ENCODE measurements around the gene MTG2.

Gene MTG2

GRCh38 chr20:62211216-62211615 lies 28.4 kb downstream of the MTG2 start:
- Mint-ChIP-seq H3K4me3 (no peak overlapping the region), H3K27ac (no peak overlapping the region), H3K27me3 (peaks cover 36% of the 10 kb centered on the region), H3K9me3 (no peaks in the 10 kb centered on the region), H3K4me1 (no peaks in the 10 kb centered on the region)
- DNase-seq = no peak
- ATAC-seq = no peak

- no peaks in the 10 kb centered on the region for H3K9me3 Mint-ChIP-seq
- peaks cover 36% of the 10 kb centered on the region for H3K27me3 Mint-ChIP-seq
- no peak overlapping the region for H3K4me3 Mint-ChIP-seq
- no peak for DNase-seq
- H3K4me1 Mint-ChIP-seq = no peaks in the 10 kb centered on the region
- no peak overlapping the region for H3K27ac Mint-ChIP-seq
- ATAC-seq = no peak
Observed at GRCh38 chr20:62211769-62212288, 29.0 kb downstream of the MTG2 start.

DNA sequence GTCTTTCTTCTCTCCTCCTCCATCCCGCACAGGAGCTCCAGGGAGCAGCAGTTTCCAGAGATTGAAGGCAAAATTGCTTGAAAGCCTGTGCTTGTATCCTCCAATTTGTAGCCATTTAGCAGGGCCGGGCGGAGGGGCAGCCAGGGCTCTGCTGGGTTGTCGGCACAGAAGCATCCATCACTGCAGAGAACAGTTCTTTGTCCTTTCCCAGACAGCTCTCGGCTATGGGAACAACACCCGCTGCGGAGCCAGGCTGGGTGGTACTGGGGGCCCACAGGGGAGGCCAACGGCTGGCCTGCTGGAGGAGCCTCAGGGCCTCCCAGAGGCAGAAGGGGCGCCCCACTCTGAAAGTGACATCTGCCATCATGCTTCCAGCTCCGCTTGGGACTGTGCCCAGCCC lies 29.5 kb downstream of the MTG2 start:
- ATAC-seq = no peak
- no peaks in the 10 kb centered on the region for H3K4me1 Mint-ChIP-seq
- no peaks in the 10 kb centered on the region for H3K9me3 Mint-ChIP-seq
- H3K27ac Mint-ChIP-seq = no peak overlapping the region
- H3K27me3 Mint-ChIP-seq = peaks cover 41% of the 10 kb centered on the region
- DNase-seq = no peak
- H3K4me3 Mint-ChIP-seq = no peak overlapping the region

- no peak overlapping the region for H3K4me3 Mint-ChIP-seq
- DNase-seq (no peak), ATAC-seq (no peak)
- H3K27ac Mint-ChIP-seq = no peak overlapping the region
- H3K27me3 Mint-ChIP-seq = peaks cover 59% of the 10 kb centered on the region
- peaks cover 3% of the 10 kb centered on the region for H3K4me1 Mint-ChIP-seq
- H3K9me3 Mint-ChIP-seq = no peaks in the 10 kb centered on the region
Observed at GRCh38 chr20:62214067-62214466, 31.2 kb downstream of the MTG2 start.

GRCh38 chr20:62215020-62215990 lies 32.5 kb downstream of the MTG2 start:
- no peak for ATAC-seq
- peaks cover 65% of the 10 kb centered on the region for H3K27me3 Mint-ChIP-seq
- no peak for DNase-seq
- H3K4me3 Mint-ChIP-seq = no peak overlapping the region
- H3K4me1 Mint-ChIP-seq = peaks cover 8% of the 10 kb centered on the region
- no peaks in the 10 kb centered on the region for H3K9me3 Mint-ChIP-seq
- H3K27ac Mint-ChIP-seq = no peak overlapping the region

GRCh38 chr20:62215991-62216635 lies 33.3 kb downstream of the MTG2 start:
- no peak overlapping the region for H3K4me3 Mint-ChIP-seq
- no peaks in the 10 kb centered on the region for H3K9me3 Mint-ChIP-seq
- H3K27ac Mint-ChIP-seq = peak overlapping the region in 1 of 2 donors; percentile 33
- H3K4me1 Mint-ChIP-seq = peaks cover 15% of the 10 kb centered on the region
- DNase-seq (no peak), ATAC-seq (peak; percentile 27)
- H3K27me3 Mint-ChIP-seq = peaks cover 73% of the 10 kb centered on the region

DNA sequence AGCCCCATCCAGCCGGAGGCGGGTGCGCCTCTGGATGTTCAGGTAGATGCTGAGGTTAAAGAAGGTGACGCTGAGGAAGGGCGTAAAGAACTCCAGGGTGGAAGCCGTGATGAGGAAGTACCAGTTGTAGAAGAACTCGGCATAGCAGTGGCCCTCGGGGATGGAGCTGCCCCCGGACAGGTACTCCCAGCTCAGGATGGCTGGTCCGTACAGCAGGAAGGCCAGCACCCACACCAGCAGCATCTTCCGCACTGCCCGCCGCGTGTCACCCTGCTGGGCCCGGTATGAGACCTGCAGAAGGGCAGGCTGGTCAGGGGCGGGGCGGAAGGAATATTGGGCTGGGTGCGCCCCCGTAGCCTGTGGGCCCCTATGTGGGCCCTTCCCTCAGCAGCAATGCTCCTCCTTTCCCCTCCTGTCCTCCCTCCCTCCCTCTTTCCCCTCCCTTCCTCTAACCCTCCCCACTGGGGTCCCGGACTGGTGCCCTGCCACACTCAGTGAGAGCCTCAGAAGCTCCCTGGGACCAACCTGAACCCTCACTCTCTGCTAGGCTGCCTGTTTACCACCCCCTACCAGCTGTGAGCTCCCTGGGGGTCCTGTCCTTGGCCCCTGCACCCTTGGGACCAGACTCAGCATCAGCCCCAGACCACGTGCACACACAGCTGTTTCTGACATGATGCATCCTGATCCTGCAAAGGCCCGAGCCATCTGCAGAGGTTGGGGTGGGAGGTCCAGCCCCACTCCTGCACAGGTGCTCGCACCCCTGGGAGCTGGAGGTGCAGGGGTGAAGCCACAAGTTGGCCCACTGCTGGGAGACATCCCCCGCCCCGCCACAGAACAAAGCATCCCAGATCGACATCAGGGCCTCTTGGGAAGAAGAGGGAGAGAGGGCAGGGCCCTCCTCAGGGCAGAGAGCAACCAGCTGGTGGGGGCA lies 34.1 kb downstream of the MTG2 start:
- no peaks in the 10 kb centered on the region for H3K9me3 Mint-ChIP-seq
- peaks cover 17% of the 10 kb centered on the region for H3K4me1 Mint-ChIP-seq
- no peak overlapping the region for H3K27ac Mint-ChIP-seq
- DNase-seq = no peak
- H3K4me3 Mint-ChIP-seq = no peak overlapping the region
- no peak for ATAC-seq
- H3K27me3 Mint-ChIP-seq = peaks cover 79% of the 10 kb centered on the region

GRCh38 chr20:62217913-62218773 lies 35.3 kb downstream of the MTG2 start:
- Mint-ChIP-seq H3K27ac (no peak overlapping the region), H3K4me3 (no peak overlapping the region), H3K4me1 (peaks cover 17% of the 10 kb centered on the region), H3K27me3 (peaks cover 84% of the 10 kb centered on the region), H3K9me3 (no peaks in the 10 kb centered on the region)
- ATAC-seq (no peak), DNase-seq (no peak)

GRCh38 chr20:62219101-62219991 lies 36.5 kb downstream of the MTG2 start:
- ATAC-seq (no peak), DNase-seq (no peak)
- Mint-ChIP-seq H3K4me3 (peak overlapping the region; percentile 31 to 69), H3K27me3 (peaks cover 87% of the 10 kb centered on the region), H3K4me1 (peaks cover 17% of the 10 kb centered on the region), H3K27ac (no peak overlapping the region), H3K9me3 (no peaks in the 10 kb centered on the region)

DNA sequence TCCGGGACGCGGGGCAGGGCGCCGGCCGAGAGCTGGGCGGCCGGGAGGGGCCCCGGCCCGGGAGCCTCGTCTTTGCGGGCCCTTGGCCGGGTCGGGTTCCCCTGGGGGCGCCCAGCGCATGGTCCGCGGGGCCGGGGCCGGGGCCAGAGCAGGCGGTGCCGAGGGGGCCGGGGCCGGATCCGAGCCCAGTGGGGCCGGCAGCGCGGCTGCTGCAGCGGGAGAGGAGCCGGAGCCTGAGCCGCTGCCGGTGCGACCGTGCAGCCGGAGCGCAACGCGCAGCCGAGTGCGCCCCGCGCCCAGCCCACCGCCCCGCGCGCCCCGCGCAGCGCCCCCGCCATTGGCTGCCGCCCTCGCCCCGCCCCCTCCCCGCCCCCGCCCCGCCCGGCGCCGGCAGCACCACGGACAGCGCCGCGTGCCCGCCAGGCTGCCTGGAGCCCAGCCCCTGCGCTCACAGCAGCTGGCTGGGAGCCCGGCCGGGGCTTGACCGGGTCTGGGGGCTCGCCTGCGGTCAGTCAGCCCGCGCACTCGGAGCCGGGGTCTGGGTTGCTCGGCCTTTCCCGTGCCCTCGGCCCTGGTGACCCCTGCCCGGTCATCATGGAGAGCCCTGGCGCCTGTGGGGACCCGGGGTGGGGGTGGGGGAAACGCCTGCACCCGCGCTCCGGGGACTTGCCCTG lies 37.3 kb downstream of the MTG2 start, which contains the start of gene HRH3:
Gene HRH3, minus strand, starts transcription at position 287 of the 674 bp plus-strand sequence. CDS start 308 bp downstream, outside the sequence.
- Mint-ChIP-seq H3K4me3 (peak within 1 kb of the TSS; percentile 31 to 69), H3K9me3 (no peaks in the 10 kb centered on the region), H3K27ac (no peak within 1 kb of the TSS), H3K27me3 (peaks cover 87% of the 10 kb centered on the region), H3K4me1 (peaks cover 17% of the 10 kb centered on the region)
- ATAC-seq = peak; percentile 59
- DNase-seq = peak in 1 of 2 donors; percentile 36

- H3K4me3 Mint-ChIP-seq = peak overlapping the region in 1 of 2 donors; percentile 33
- H3K27me3 Mint-ChIP-seq = peaks cover 83% of the 10 kb centered on the region
- no peak overlapping the region for H3K27ac Mint-ChIP-seq
- no peak for ATAC-seq
- peaks cover 17% of the 10 kb centered on the region for H3K4me1 Mint-ChIP-seq
- no peaks in the 10 kb centered on the region for H3K9me3 Mint-ChIP-seq
- DNase-seq = no peak
Observed at GRCh38 chr20:62220666-62221568, 38.1 kb downstream of the MTG2 start.

- peaks cover 17% of the 10 kb centered on the region for H3K4me1 Mint-ChIP-seq
- H3K27me3 Mint-ChIP-seq = peaks cover 88% of the 10 kb centered on the region
- H3K9me3 Mint-ChIP-seq = no peaks in the 10 kb centered on the region
- DNase-seq = no peak
- no peak for ATAC-seq
- H3K27ac Mint-ChIP-seq = no peak overlapping the region
- no peak overlapping the region for H3K4me3 Mint-ChIP-seq
Observed at GRCh38 chr20:62222266-62222850, 39.5 kb downstream of the MTG2 start.
